HG02884 (cell line): ENCODE results near the gene GLE1.

Experiments
- ATAC-seq: cut with Tn5 transposase; IDR thresholded peaks from one replicate; pipeline ENCODE4 v1.9.1; 2021; ENCODE audit warnings: mild to moderate bottlenecking, moderate library complexity; ENCODE audit not compliant: unreplicated experiment

Gene GLE1

GRCh38 chr9:128588581-128589233 is 84.2 kb downstream of the GLE1 start:
- ATAC-seq = no peak
